OCI-M2 (cell line): ENCODE results near the gene TLR1.

Experiments
- DNase-seq: peaks from one replicate; lab custom pipeline; 2025; ENCODE audit not compliant: unreplicated experiment; lab: John Stamatoyannopoulos, UW

TLR1 gene, protein sequence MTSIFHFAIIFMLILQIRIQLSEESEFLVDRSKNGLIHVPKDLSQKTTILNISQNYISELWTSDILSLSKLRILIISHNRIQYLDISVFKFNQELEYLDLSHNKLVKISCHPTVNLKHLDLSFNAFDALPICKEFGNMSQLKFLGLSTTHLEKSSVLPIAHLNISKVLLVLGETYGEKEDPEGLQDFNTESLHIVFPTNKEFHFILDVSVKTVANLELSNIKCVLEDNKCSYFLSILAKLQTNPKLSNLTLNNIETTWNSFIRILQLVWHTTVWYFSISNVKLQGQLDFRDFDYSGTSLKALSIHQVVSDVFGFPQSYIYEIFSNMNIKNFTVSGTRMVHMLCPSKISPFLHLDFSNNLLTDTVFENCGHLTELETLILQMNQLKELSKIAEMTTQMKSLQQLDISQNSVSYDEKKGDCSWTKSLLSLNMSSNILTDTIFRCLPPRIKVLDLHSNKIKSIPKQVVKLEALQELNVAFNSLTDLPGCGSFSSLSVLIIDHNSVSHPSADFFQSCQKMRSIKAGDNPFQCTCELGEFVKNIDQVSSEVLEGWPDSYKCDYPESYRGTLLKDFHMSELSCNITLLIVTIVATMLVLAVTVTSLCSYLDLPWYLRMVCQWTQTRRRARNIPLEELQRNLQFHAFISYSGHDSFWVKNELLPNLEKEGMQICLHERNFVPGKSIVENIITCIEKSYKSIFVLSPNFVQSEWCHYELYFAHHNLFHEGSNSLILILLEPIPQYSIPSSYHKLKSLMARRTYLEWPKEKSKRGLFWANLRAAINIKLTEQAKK

DNA sequence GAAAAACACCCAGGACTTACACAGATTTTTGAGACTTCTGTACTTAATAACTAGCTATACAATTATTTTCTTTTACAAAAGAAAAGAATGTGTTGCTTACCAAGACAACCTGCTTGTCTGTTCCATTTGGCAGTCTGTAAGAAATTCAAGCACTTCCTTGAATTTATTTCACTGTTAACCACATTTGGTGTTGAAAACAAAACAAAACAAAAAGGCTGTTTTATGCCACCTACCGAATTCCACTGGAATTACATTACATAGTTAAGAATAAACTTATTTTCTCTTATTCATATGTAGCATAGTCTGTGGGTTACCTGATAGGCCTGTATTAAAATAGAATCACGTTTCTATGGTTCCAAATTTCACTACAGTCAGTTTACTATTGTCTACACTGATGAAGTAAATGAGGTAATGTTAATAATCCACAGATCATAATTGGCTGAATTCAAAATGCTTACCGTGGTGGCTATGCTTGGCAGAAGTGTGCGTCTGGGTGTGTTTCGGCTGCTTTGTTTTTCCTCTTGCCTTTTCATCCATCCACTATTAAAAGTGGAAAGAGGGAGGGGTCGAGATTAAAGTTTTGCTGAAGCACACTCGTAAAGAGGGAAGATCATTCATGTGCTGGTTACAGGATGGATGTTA is at the start of gene TLR1:
TSS of gene TLR1 (minus strand) at position 138 of the 642 bp plus-strand sequence. CDS start 5,960 bp downstream, outside the sequence.
- DNase-seq = no peak

DNA sequence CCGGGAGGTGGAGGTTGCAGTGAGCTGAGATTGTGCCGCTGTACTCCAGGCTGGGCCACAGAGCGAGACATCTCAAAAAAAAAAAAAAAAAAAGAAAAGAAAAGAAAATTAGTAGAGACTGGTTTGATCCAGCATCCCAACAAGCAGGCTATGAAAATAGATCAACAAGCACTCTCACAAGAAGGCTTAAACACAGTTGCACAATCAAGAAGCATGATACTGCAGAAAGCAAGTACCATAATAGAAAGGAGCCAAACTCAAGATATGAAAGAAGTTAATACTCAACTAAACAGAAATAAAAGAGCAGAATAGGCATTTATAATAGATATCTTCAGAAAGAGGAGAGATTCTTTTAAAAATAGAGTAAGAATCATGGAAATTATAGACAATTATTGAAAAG is 41.4 kb upstream of the TLR1 start:
- DNase-seq = no peak

GRCh38 chr4:38842994-38843393 is 38.4 kb upstream of the TLR1 start:
- DNase-seq = no peak

DNA sequence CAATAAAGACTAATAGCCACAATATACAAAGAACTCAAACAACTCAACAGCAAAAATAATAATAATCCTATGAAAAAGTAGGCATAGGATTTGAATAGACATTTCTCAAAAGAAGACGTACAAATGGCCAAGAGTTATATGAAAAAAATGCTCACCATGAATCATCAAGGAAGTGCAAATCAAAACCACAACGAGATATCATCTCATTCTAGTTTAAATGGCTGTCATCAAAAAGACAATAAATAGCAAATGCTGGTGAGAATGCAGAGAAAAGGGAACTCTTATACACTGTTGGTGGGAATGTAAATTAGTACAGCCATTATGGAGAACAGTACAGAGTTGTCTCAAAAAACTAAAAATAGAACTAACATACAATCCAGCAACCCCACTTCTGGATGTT is 33.3 kb upstream of the TLR1 start:
- DNase-seq = no peak

DNA sequence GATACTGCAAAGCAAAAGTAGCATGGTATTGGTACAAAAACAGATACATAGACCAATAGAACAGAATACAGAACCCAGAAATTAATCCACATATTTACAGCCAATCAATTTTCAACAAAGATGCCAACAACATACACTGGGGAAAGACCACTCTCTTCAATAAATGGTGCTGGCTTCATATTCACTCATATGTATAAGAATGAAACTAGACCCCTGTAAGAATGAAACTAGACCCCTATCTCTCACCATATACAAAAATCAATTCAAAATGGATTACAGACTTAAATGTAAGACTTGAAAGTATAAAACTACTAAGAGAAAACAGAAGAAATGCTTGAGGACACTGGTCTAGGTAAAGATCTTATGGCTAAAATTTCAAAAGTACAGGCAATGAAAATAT is 32.7 kb upstream of the TLR1 start:
- DNase-seq = no peak

DNA sequence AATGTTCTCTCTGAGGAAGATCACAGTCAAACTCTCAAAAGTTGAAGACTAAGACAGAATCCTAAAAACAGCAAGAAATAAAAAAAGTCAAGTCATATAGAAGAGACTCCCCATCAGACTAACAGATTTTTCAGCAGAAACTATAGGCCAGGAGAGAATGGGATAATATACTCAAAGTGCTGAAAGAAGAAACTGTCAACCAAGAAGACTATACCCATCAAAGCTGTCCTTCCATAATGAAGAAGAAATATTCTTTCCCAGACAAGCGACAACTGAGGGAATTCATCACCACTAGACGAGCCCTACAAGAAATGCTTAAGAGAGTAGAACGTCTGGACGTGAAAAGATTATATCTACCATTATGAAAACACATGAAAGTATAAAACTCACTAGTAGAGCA is 30.0 kb upstream of the TLR1 start:
- DNase-seq = no peak

GRCh38 chr4:38832624-38833528 is 28.3 kb upstream of the TLR1 start:
- DNase-seq = no peak

- DNase-seq = no peak
Measured at GRCh38 chr4:38832206-38832605, 27.6 kb upstream of the TLR1 start.

GRCh38 chr4:38831653-38832052 is 27.1 kb upstream of the TLR1 start:
- DNase-seq = no peak

- DNase-seq = no peak
Measured at GRCh38 chr4:38829237-38829636, 24.6 kb upstream of the TLR1 start.

GRCh38 chr4:38823766-38824165 is 19.2 kb upstream of the TLR1 start:
- DNase-seq = no peak

DNA sequence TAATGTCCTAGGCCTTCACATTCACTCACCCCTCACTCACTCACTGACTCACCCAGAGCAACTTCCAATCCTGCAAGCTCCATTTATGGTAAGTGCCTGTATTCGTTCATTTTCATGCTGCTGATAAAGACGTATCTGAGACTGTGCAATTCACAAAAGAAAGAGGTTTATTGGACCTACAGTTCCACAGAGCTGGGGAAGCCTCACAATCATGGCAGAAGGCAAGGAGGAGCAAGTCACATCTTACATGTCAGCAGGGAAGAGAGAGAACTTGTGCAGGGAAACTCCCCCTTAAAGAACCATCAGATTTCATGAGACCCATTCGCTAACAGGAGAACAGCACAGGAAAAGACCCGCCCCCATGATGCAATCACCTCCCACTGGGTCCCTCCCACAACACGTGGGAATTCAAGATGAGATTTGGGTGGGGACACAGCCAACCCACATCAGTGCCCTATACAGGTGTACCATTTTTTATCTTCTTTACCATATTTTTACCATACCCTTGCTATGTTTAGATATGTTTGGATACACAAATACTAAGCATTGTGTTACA is 18.2 kb upstream of the TLR1 start:
- no peak for DNase-seq

GRCh38 chr4:38821739-38822138 is 17.1 kb upstream of the TLR1 start:
- no peak for DNase-seq

GRCh38 chr4:38820329-38821061 is 15.9 kb upstream of the TLR1 start:
- no peak for DNase-seq

DNA sequence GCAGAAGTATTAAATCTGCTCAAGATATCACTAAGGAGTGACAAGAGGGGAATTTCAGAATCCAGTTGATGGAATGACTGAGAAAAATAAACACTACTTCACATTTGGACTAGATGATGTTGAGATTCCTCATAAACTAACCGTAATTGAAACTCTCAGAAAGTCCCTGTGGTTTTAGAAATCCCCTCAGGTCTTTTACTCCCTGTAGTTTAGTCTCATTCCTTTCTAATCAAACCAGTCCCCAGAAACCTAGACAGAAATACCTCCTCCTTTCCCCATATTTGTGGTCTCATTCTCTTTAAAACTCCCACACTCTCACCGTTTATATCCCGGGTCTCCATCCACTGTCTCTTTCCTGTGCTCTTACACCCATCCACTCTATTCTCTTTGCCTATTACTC is 15.0 kb upstream of the TLR1 start:
- DNase-seq = no peak

DNA sequence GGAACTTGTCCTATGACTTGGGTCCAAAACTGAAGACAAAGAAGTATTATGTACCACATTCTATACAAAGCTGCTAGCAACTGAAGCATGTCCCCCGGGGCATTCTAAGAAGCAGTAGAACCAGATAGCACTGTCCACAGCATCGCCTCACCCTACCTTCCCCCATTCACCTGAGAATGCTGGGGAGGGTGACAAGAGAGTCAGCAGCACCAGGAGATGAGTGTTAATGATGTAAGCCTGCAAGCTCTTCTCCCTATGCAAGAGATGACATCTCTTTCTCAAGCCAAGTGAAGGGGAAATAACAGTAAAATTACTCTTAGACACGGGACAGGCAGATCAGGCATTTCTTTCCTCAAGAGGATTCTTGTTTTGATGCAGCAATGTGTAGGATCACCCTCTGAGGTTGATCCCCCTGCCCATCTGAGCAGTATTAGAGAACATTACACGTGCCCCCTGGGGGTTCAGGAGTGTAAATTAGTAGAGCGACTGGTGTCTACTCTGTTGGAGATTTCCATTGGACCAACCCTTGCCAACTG is 13.9 kb upstream of the TLR1 start:
- DNase-seq = no peak

DNA sequence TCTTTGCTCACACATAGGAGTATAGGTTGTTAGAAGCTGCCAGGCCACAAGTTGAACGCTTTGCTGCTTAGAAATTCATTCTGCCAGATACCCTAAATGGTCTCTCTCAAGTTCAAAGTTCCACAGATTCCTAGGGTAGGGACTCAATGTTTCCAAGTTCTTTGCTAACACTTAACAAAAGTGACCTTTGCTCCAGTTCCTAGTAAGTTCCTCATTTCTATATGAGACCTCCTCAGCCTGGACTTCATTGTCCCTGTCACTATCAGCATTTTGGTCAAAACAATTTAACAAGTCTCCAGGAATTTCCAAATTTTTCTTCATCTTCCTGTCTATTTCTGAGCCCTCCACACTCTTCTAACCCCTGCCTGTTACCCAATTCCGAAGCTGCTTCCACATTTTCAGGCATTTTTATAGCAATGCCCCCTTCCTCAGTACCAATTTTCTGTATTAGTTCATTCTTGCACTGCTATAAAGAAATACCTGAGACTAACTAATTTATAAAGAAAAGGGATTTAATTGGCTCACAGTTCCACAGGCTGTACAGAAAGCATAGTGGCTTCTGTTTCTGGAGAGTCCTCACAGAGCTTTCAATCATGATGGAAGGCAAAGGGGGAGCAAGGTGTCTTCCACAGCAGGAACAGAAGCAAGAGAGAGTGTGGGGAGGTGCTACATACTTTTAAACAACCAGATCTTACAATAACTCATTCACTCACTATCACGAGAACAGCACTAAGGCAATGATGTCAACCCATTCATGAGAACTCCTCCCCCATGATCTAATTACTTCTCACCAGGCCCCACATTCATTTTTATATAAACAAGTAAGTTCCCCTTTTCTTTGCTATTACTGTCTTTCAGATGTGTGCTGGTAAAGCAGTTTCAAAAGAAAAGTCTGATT is 11.5 kb upstream of the TLR1 start:
- no peak for DNase-seq

DNA sequence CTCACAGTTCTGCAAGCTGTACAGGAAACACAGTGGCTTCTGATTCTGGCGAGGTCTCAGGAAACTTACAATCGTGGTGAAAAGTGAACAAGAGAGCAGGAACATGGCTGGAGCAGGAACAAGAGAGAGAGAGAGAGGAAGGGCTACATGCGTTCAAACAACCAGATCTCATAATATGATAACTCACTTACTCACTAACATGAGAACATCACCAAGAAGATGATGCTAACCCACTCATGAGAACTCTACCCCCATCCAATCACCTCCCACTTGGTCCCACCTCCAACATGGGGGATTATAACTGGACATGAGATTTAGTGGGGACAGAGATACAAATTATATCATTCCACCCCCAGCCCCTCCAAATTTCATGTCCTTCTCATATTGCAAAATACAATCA is 9.8 kb upstream of the TLR1 start:
- DNase-seq = no peak

DNA sequence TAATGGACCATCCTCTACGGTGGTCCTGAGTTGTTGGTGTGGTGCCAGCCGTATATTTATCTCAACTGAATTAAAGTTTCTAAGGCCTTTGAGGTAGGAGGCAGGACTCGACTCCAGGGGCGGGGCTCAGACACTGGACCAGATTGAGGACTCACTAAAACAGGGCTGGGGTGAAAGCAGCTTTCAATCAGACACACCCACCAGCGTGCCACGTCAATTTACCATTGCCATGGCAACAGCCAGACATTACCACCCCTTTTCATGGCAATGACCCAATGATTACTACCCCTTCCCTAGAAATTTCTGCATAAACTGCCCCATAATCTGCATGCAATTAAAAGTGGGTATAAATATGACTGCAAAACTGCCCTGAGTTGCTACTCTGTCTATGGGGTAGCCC is 6.7 kb upstream of the TLR1 start:
- DNase-seq = no peak
